ENCODE data around the gene ARHGDIA. TPM values are rescaled to one million over a fixed set of nuclear protein-coding genes. Genes with fewer than 3 reads are reported as not detected.
"Not testable (repeated sequence)": the region's sequence is repeated elsewhere in the genome, so short reads cannot be mapped to it uniquely, and the experiment has no call there.

The ARHGDIA gene
- 100 to 1,000 TPM; 636 to 661 TPM for total RNA-seq

DNA sequence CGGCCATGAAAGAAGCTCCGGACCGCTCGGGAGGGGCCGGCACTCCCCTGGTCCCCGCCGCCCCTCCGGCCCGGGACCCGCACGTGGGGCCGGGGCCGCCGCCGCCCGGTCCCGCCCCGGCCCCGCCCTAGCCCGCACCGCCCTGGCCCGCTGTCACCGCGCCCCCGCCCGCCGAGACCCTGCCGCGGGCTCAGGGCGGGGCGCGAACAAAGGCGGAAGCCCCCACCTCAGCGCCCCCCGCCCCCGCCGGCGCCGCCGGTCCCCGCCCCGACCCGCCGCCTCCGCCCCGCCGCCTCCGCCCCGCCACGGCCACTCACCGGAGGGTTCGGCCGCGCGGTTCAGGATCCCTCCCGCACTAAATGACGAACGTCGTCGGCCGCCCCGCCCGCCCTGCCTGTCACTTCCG lies at the start of gene ARHGDIA:
Gene ARHGDIA, minus strand, starts transcription at position 357 of the 406 bp plus-strand sequence. CDS start 1,407 bp downstream, outside the sequence.
- peak within 1 kb of the TSS; percentile 85 for H3K27ac Mint-ChIP-seq
- peak within 1 kb of the TSS; percentile 77 for H3K4me3 Mint-ChIP-seq
- H3K27me3 Mint-ChIP-seq: no peaks in the 10 kb centered on the region
- ChIA-PET POLR2A (interaction anchor here (1.0 to 7.0 kb wide), 21 partner anchors 9 to 586 kb away, joined by 3 to 140 read pairs (median 6); partner anchors contain the start of genes ALYREF, ANAPC11, ARL16 and CENPX), CTCF (interaction anchor here (1.0 kb wide), 1 partner anchor 11 kb away, joined by 3 read pairs; no protein-coding TSS in a partner anchor)
- no peaks in the 10 kb centered on the region for H3K9me3 Mint-ChIP-seq
- H3K4me1 Mint-ChIP-seq: peaks cover 47% of the 10 kb centered on the region
- H3K36me3 Mint-ChIP-seq (ENCODE audit: low read depth): peaks cover 43% of the 10 kb centered on the region
- no peak for DNase-seq

- H3K27ac Mint-ChIP-seq: peak overlapping the region; percentile 82
- peaks cover 58% of the 10 kb centered on the region for H3K36me3 Mint-ChIP-seq (ENCODE audit: low read depth)
- H3K9me3 Mint-ChIP-seq: no peaks in the 10 kb centered on the region
- H3K4me3 Mint-ChIP-seq: peak overlapping the region; percentile 1
- DNase-seq: no peak
- ChIA-PET POLR2A (no interaction called here), CTCF (no interaction called here)
- H3K27me3 Mint-ChIP-seq: no peaks in the 10 kb centered on the region
- peaks cover 51% of the 10 kb centered on the region for H3K4me1 Mint-ChIP-seq
Observed at GRCh38 chr17:81918832-81919545, 47.9 kb upstream of the ARHGDIA start.

DNA sequence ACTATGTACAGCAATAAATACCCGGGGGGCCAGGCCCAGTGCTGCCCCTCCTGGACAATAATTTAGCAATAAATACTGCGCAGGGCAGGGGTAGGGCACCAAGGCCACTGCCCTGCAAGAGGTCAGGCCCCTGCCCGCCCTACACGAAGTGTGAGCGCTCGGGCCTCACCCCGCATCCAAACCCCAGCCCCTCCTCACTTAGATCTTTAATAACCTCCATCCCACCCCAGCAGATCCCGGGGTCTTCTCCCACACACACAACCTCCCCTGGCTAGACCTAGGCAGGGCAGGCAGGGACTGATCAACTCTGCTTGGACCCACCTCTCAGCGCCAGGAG lies 47.2 kb upstream of the ARHGDIA start:
- Mint-ChIP-seq H3K4me3 (peak overlapping the region; percentile 89), H3K36me3 (ENCODE audit: low read depth) (peaks cover 65% of the 10 kb centered on the region), H3K4me1 (peaks cover 46% of the 10 kb centered on the region), H3K27ac (peak overlapping the region; percentile 82)
- DNase-seq, H3K9me3 Mint-ChIP-seq, CTCF ChIA-PET, H3K27me3 Mint-ChIP-seq: not testable (repeated sequence)
- POLR2A ChIA-PET: interaction anchor here (1.3 to 1.8 kb wide), 3 partner anchors 9 to 148 kb away, joined by 3 to 42 read pairs (median 6); partner anchors contain the start of gene MAFG

- peak within 1 kb of the TSS; percentile 89 for H3K4me3 Mint-ChIP-seq
- CTCF ChIA-PET: interaction anchor here (0.9 to 2.4 kb wide), 4 partner anchors 9 to 120 kb away, joined by 3 to 13 read pairs (median 4); partner anchors contain the start of genes DCXR, MAFG and PYCR1
- H3K9me3 Mint-ChIP-seq: no peaks in the 10 kb centered on the region
- no peaks in the 10 kb centered on the region for H3K27me3 Mint-ChIP-seq
- POLR2A ChIA-PET: interaction anchor here (0.6 to 1.9 kb wide), 18 partner anchors 9 to 311 kb away, joined by 3 to 42 read pairs (median 5); partner anchors contain the start of genes ALYREF, ANAPC11, ARHGDIA and MAFG
- peaks cover 68% of the 10 kb centered on the region for H3K36me3 Mint-ChIP-seq (ENCODE audit: low read depth)
- H3K4me1 Mint-ChIP-seq: peaks cover 48% of the 10 kb centered on the region
- H3K27ac Mint-ChIP-seq: peak within 1 kb of the TSS; percentile 82
- DNase-seq: peak; percentile 86
Observed at GRCh38 chr17:81917565-81918332, 46.6 kb upstream of the ARHGDIA start, which contains the start of gene SIRT7. SIRT7 (minus strand) TSS chr17:81918176; CDS start chr17:81918131, 45 bp downstream.

DNA sequence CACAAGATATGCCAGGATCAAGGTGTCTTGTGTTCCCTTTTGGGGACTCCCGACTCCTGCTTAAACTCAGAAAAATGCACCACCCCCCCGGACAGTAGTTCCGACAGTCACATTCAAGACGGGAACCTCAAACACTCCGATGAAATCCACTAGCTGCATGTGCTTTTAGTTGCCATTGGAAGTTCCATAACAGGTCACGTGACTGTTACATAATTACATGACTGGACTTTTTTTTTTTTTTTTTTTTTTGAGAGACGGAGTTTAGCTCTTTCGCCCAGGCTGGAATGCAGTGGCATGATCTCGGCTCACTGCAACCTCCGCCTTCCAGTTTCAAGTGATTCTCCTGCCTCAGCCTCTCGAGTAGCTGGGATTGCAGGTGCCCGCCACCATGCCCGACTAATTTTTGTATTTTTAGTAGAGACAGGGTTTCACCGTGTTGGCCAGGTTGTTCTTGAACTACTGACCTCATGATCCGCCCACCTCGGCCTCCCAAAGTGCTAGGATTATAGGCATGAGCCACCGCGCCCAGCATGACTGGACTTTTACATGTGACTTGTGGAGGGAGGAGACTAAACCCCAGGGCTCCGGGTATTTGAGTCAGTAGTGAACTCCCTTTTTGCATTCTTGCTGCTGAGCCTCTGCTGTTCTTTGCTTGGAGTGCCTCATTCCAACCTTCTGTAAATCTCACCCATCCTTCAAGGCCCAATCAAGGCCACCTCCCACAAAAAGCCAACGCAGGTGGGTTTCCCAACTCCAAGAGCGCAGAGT lies 45.3 kb upstream of the ARHGDIA start:
- H3K9me3 Mint-ChIP-seq: no peaks in the 10 kb centered on the region
- peak overlapping the region; percentile 47 for H3K27ac Mint-ChIP-seq
- H3K4me3 Mint-ChIP-seq: peak overlapping the region; percentile 89
- ChIA-PET POLR2A (interaction anchor here (0.8 to 1.9 kb wide), 12 partner anchors 10 to 213 kb away, joined by 3 to 42 read pairs (median 5); partner anchors contain the start of genes ALYREF, ANAPC11, ARHGDIA and MAFG), CTCF (interaction anchor here (0.9 to 2.4 kb wide), 4 partner anchors 11 to 121 kb away, joined by 3 to 13 read pairs (median 4); partner anchors contain the start of genes DCXR, MAFG and PYCR1)
- no peak for DNase-seq
- peaks cover 48% of the 10 kb centered on the region for H3K4me1 Mint-ChIP-seq
- peaks cover 69% of the 10 kb centered on the region for H3K36me3 Mint-ChIP-seq (ENCODE audit: low read depth)
- H3K27me3 Mint-ChIP-seq: no peaks in the 10 kb centered on the region

GRCh38 chr17:81915331-81915730 lies 44.2 kb upstream of the ARHGDIA start:
- H3K27me3 Mint-ChIP-seq: no peaks in the 10 kb centered on the region
- ChIA-PET CTCF (interaction anchor here (0.6 to 2.4 kb wide), 3 partner anchors 12 to 38 kb away, joined by 3 to 13 read pairs (median 3); partner anchors contain the start of gene MAFG), POLR2A (interaction anchor here (1.0 to 1.5 kb wide), 2 partner anchors 10 to 12 kb away, joined by 3 to 4 read pairs; no protein-coding TSS in a partner anchor)
- no peak for DNase-seq
- no peak overlapping the region for H3K27ac Mint-ChIP-seq
- peak overlapping the region; percentile 4 for H3K4me3 Mint-ChIP-seq
- peaks cover 65% of the 10 kb centered on the region for H3K36me3 Mint-ChIP-seq (ENCODE audit: low read depth)
- H3K9me3 Mint-ChIP-seq: no peaks in the 10 kb centered on the region
- peaks cover 47% of the 10 kb centered on the region for H3K4me1 Mint-ChIP-seq

- POLR2A ChIA-PET: interaction anchor here (0.6 to 1.5 kb wide), 3 partner anchors 11 to 350 kb away, joined by 3 to 4 read pairs (median 4); no protein-coding TSS in a partner anchor
- Mint-ChIP-seq H3K4me3 (no peak overlapping the region), H3K27ac (no peak overlapping the region), H3K9me3 (no peaks in the 10 kb centered on the region), H3K4me1 (peaks cover 51% of the 10 kb centered on the region), H3K27me3 (no peaks in the 10 kb centered on the region), H3K36me3 (ENCODE audit: low read depth) (peaks cover 58% of the 10 kb centered on the region)
- CTCF ChIA-PET: no interaction called here
- no peak for DNase-seq
Observed at GRCh38 chr17:81914103-81914850, 43.1 kb upstream of the ARHGDIA start.

- POLR2A ChIA-PET: interaction anchor here (1.0 to 1.9 kb wide), 3 partner anchors 8 to 53 kb away, joined by 3 to 5 read pairs (median 3); partner anchors contain the start of gene P4HB
- H3K27me3 Mint-ChIP-seq: no peaks in the 10 kb centered on the region
- CTCF ChIA-PET: no interaction called here
- H3K36me3 Mint-ChIP-seq (ENCODE audit: low read depth): peaks cover 56% of the 10 kb centered on the region
- no peak overlapping the region for H3K27ac Mint-ChIP-seq
- no peak overlapping the region for H3K4me3 Mint-ChIP-seq
- DNase-seq: no peak
- no peaks in the 10 kb centered on the region for H3K9me3 Mint-ChIP-seq
- H3K4me1 Mint-ChIP-seq: peaks cover 46% of the 10 kb centered on the region
Observed at GRCh38 chr17:81913394-81914102, 42.4 kb upstream of the ARHGDIA start.

- no peak for DNase-seq
- Mint-ChIP-seq H3K4me1 (peaks cover 41% of the 10 kb centered on the region), H3K27me3 (no peaks in the 10 kb centered on the region), H3K27ac (no peak overlapping the region), H3K36me3 (ENCODE audit: low read depth) (peaks cover 54% of the 10 kb centered on the region), H3K4me3 (peak overlapping the region; percentile 39), H3K9me3 (no peaks in the 10 kb centered on the region)
- ChIA-PET POLR2A (interaction anchor here (1.0 to 1.9 kb wide), 4 partner anchors 9 to 52 kb away, joined by 3 to 5 read pairs (median 3); partner anchors contain the start of gene P4HB), CTCF (no interaction called here)
Observed at GRCh38 chr17:81912441-81913309, 41.5 kb upstream of the ARHGDIA start.

DNA sequence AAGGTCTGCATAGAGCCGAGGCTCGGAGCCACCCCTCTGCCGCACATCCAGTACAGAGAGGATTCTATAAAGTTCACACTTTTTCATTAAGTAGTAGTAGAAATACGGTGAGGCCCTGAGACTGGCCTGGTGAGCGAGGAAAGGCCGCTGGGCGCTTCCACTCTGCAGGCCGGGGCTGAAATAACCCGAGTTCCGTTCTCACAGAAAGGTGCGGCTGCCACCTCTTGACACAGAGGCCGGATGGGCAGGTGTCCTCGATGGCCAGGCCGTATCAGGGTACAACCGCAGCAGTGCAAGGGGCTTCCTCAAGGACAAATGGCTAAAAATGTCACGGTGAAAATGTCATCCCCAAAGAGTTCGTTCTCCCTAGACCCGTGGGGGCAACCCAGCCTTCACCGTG lies 40.8 kb upstream of the ARHGDIA start:
- no peaks in the 10 kb centered on the region for H3K9me3 Mint-ChIP-seq
- POLR2A ChIA-PET: interaction anchor here (1.6 to 1.9 kb wide), 2 partner anchors 42 to 51 kb away, joined by 3 to 5 read pairs; partner anchors contain the start of gene P4HB
- H3K4me1 Mint-ChIP-seq: peaks cover 37% of the 10 kb centered on the region
- DNase-seq: no peak
- H3K27me3 Mint-ChIP-seq: no peaks in the 10 kb centered on the region
- H3K4me3 Mint-ChIP-seq: peak overlapping the region; percentile 39
- CTCF ChIA-PET: no interaction called here
- no peak overlapping the region for H3K27ac Mint-ChIP-seq
- H3K36me3 Mint-ChIP-seq (ENCODE audit: low read depth): peaks cover 50% of the 10 kb centered on the region
